Midbrain (tissue), 1 donor: ENCODE measurements around the gene GRB10.
A peak's percentile ranks its signal among the peaks of the same experiment; 100 is the strongest.

ENCODE experiments used
- DNase-seq: peaks from one replicate; lab custom pipeline; 2025; lab: John Stamatoyannopoulos, UW

Gene GRB10

GRCh38 chr7:50803359-50804337 is 21.0 kb upstream of the GRB10 start:
- DNase-seq: no peak

GRCh38 chr7:50801907-50802306 is 19.2 kb upstream of the GRB10 start:
- no peak for DNase-seq

DNA sequence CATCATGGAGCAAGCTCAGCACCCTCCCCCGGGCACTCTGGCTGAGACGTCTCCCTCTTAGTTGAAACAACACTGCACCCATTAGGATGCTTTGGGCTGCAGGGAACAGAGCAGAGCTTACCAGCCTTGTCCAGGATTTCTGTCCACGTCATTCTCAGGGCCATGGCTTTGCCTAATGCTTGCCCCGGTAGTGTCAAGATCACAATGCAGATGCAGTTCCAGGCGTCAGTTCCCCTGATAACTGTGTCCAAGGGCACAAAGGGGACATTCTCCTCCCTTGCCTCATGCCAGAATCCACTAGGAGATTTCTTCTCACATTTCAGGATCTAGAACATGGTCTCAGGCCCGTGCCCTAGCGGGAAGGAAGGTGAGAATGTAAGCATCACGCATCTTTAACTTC is 17.2 kb upstream of the GRB10 start:
- DNase-seq: no peak

- no peak for DNase-seq
Observed at GRCh38 chr7:50798126-50798525, 15.4 kb upstream of the GRB10 start.

DNA sequence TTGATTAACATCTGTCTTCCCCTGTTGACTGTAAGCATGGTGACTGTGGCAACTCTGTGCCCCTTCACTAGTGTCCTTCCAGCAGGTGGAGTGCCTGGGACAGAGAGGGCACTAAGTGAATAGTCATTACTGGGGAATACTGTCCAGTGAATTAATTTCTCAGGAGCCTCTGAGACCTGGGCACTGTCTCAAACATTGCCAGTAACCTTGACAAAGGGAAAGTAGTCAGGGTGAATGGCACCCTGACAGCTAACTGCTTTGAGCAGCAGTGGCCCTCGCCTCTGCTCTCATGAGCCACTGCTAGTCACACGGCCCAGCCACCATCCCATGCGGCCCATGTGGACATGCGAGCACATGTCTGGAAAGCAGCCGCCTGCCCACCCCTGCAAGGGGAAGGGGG is 13.1 kb upstream of the GRB10 start:
- DNase-seq: no peak

DNA sequence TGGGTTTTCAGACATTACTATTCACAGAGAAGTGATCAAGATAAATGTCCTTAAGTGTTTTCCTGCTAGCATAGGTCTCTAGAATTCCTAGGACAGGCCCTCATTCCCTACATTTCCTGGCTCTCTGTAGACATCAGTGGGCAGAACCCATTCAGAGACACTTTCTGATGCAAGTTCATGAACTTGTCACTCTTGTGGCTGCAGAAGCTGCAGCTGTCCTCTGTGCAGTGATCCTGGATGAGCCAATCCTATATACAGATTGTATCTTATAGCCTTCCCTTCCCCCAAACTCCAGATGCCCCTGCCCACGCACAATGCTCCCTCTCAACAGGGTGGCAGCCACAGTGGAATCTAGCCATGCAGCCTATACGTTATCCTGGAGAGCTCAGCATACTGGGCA is 12.6 kb upstream of the GRB10 start:
- DNase-seq: no peak

GRCh38 chr7:50793947-50794570 is 11.4 kb upstream of the GRB10 start:
- DNase-seq: no peak

GRCh38 chr7:50793120-50793946 is 10.6 kb upstream of the GRB10 start:
- DNase-seq: peak; percentile 21

- DNase-seq: no peak
Observed at GRCh38 chr7:50792342-50793119, 9.8 kb upstream of the GRB10 start.

DNA sequence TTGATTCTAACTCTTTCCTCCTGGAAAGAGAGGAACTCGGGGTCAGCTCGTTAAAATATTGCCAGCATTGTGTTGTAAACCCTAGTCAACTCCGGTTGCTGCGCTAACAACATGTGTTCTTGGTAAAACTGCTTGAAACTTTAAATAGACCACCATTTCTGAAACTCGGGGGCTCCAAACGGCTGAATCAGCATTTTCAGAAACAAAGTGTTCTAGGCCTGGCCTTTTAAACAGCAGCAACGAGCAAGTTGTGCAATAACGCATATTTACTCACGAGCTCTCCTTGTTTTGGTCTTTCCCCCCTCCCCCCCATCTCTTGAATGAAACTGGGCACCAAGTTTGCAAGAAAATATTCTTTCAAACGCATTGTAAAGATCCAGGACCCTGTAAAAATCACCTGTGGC is 9.2 kb upstream of the GRB10 start:
- no peak for DNase-seq

DNA sequence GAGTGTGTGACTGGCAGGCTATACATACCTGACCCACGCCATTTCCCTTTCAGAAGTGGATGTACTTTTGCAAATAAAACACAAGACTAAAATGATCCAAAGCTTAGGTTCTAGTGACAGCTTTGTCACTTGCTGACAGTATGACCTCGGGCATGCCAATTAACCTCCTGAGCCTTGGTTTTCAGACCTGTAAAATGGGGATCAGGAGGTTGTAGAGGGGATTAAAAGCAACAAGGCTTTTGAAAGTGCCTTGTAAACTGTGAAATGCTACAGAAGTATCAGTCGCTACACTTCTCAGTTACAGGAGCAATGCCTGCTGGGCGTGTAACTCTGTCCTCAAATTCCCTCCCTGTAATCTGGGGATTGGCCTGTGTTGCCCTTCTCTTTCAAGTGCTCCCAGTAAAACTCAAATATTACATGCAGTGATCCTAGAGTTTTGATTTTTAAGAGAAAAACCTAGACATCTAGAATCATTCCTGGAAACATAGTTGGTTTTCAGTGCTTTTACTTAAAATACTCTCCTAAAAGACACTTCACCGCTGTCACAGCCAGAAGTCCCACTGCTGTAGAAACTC is 8.8 kb upstream of the GRB10 start:
- no peak for DNase-seq

DNA sequence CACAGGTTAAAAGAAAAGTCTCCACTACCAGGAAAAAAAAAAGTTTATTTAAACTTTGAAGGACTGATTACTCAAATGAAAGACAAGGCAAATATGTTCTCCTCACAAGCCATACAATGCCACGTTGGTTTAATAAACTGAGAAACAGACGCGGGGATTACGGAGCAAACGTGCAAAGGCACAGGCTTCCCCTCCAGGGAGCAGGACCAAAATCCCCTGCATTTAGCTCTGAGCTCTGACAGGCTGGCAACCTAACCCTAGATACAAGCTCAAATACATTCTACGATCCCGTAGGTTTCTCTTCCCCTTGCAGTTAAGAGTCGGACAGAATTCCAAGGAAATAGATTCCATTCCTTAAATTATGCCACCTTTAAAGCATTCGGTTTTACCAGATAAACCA is 7.7 kb upstream of the GRB10 start:
- no peak for DNase-seq

GRCh38 chr7:50788382-50788781 is 5.7 kb upstream of the GRB10 start:
- DNase-seq: no peak

GRCh38 chr7:50787825-50788224 is 5.1 kb upstream of the GRB10 start:
- no peak for DNase-seq

DNA sequence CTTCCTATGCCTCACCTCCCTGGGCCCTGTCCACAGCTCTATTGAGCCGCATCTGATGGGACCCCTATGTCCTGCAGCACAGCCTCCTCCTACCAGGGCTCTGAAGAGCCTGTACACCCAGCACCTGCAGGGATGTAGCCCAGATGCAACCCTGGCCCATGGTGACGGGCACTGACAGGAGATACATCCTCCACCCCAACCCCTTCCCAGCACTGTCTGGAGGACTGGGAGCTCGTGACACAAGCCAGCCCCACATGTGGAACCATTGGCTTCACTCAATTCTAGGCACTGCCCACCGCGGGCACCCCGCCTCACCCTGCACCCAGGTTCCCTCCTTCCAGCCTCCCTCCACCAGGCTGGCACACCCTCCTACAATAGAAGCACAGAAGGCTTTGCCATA is 2.6 kb upstream of the GRB10 start:
- no peak for DNase-seq

GRCh38 chr7:50783801-50784507 is 1.3 kb upstream of the GRB10 start:
- no peak for DNase-seq

- DNase-seq: no peak
Observed at GRCh38 chr7:50783303-50783702, 607 bp upstream of the GRB10 start.

DNA sequence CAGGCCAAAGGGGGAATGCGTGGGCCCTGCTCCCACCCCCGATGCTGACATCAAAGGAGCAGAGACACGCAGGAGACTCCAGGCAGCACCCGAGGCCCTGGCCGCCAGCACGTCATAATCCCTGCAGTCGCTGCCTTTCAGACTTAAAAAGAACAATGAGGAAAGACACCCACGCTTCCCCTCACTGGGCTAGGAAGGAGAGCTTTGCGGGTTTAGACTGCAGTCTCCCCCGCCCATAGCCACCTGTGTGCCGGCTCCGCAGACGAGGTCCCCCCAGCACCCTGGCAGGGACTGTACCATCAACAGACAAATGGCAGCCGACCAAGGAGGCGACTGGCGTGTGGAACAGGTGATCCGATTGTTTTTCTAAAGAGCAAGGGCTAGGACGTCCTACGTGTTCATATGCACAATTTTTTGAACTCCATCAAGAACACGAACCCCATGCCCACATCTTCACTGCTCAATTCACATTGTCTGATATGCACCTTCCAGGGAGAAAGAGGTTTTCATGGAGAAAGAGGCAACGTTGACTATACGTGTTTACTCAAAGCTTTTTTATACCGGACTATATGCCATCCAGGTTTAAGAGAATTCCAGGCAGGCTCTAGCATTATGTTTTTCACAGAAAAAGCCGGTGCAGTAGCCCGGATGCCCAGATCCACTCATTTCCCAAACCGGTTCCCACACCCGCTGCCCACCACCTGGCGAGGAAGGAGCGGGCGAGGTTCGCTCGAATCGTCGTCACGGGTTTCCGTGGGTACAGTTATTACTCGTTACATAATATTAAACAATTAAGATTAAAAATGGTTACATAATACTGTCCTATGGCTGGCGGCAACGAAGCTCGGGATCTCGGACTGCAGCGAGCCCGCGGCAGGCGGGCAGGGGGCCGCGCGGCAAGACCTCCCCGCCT is 1.1 kb downstream of the GRB10 start:
- DNase-seq: no peak

- no peak for DNase-seq
Observed at GRCh38 chr7:50780436-50780835, 2.3 kb downstream of the GRB10 start.

GRCh38 chr7:50779427-50779826 is 3.3 kb downstream of the GRB10 start:
- no peak for DNase-seq
